HFF-Myc (cell line): ENCODE measurements around the gene ZSWIM3.

Experiments
- DNase-seq: peaks from one replicate; pipeline ENCODE4 v3.0.0-alpha.2; 2011; ENCODE audit warnings: low read depth; ENCODE audit errors: extremely low read depth
- H3K4me3 ChIP-seq: replicated peaks from 2 replicates; pipeline ENCODE4 v1.5.1; 2011; ENCODE audit warnings: low read depth, mild to moderate bottlenecking, control low read depth, low read length
- TF ChIP-seq, protein P1 (sequence below): IDR thresholded peaks from 2 replicates; pipeline ENCODE4 v1.5.1; 2012; ENCODE audit warnings: mild to moderate bottlenecking, low read depth, low read length, control low read depth; ENCODE audit errors: missing control alignments

ZSWIM3 gene

DNA sequence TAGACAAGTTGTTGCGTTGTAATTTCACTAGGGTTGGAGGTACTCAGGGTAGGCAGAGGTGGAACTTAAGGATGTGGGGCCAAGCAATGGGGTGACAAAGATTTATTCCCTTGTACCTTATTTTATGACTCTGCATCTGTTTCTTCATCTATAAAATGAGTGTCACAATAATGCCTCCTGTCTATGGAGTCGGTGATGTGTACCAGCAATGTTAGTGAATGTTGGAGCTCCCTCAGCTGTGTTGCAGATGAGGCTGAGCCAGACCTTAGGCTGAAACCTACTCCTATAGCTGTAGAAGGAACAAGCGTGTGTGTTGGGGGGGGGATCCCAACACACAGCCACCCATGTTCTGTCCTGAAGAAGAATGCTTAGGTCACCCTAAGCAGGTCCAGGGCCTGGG is 40.5 kb upstream of the ZSWIM3 start:
- TF ChIP-seq, protein P1, sequence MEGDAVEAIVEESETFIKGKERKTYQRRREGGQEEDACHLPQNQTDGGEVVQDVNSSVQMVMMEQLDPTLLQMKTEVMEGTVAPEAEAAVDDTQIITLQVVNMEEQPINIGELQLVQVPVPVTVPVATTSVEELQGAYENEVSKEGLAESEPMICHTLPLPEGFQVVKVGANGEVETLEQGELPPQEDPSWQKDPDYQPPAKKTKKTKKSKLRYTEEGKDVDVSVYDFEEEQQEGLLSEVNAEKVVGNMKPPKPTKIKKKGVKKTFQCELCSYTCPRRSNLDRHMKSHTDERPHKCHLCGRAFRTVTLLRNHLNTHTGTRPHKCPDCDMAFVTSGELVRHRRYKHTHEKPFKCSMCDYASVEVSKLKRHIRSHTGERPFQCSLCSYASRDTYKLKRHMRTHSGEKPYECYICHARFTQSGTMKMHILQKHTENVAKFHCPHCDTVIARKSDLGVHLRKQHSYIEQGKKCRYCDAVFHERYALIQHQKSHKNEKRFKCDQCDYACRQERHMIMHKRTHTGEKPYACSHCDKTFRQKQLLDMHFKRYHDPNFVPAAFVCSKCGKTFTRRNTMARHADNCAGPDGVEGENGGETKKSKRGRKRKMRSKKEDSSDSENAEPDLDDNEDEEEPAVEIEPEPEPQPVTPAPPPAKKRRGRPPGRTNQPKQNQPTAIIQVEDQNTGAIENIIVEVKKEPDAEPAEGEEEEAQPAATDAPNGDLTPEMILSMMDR = no peak
- DNase-seq = no peak
- no peak overlapping the region for H3K4me3 ChIP-seq

DNA sequence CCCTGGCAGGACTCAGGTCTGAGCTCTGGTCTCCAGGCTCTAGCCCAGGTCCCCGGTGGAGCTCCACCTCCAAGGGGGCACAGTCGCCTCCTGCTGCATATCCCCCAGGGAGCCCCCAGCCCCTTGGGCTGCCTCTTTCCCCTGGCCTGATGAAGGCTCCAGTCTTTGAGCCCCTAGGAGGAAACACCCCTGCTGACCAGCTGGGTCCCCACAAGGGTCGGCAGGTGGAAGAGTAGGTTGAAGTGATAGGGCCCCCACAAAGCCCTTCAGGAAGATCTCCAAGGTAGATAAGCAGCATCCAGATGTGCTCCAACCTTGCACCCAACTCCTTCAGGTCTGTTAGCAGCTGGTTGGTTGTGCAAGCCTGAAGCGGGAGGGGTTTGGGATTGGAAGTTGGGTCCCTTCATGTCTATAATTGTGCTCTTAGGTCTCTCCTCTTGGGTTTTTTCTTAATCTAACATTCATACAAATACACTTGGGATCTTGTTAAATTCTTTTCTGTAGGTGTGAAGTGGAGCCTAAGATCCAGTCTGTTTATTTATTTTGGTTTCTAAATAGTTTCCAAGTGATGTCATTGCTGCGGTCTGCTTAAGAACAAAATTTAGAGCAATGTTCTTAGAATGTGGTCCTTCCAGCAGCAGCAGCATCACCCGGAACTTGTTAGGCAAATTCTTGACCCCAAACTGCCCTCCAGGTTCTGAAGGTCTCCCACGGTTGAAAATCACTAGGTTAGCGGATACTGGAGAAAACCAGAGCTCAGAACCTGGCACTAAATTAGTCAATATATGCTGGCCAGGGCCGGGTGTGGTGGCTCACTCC is 39.8 kb upstream of the ZSWIM3 start:
- H3K4me3 ChIP-seq = no peak overlapping the region
- DNase-seq = peak; percentile 67
- TF ChIP-seq, protein P1 = no peak

DNA sequence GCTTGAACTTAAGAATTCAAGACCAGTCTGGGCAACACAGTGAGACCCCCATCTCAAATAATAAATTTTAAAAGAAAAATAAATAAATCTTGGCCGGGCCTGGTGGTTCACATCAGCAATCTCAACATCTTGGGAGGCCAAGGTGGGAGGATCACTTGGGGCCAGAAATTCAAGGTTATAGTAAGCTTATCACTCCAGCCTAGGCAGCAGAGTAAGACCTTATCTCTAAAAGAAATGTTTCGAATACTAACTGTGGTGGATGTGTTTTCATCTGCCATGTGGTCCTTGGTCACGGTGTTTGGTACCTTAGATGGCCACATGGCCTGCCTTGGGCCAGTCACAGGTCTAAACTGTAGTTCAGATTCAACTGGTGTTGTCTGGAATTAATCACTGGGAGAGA is 39.2 kb upstream of the ZSWIM3 start:
- H3K4me3 ChIP-seq = no peak overlapping the region
- no peak for DNase-seq
- TF ChIP-seq, protein P1 = no peak

GRCh38 chr20:45819466-45819865 is 37.9 kb upstream of the ZSWIM3 start:
- no peak overlapping the region for H3K4me3 ChIP-seq
- DNase-seq = no peak
- TF ChIP-seq, protein P1 = no peak

DNA sequence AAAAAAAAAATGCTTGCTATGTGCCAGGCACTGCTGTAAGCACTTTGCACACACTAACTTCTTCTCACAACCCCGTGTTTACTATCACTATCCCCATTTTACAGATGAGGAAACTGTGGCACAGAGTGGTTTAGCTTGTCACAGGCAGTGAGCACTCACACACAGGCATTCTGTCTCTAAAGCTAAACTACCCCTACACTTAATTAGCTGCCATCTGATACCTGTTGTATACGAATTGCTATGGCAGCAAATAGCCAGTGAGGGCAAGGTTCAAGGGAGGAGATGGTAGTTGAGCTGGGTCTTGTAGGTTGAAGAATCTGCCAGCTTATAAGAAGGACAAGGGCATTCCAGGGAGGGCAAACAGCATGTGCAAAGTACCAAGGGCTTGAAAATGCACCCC is 35.5 kb upstream of the ZSWIM3 start:
- DNase-seq = no peak
- no peak overlapping the region for H3K4me3 ChIP-seq
- TF ChIP-seq, protein P1 = no peak

- no peak for DNase-seq
- H3K4me3 ChIP-seq = 0 out of 2 replicates have a peak overlapping the region, but pooled peaks have one; percentile 2
- TF ChIP-seq, protein P1 = no peak
Measured at GRCh38 chr20:45822857-45823256, 34.6 kb upstream of the ZSWIM3 start.
